Testis (tissue), 2 donors: ENCODE measurements around the gene PRPF4.
"Not testable (repeated sequence)": the region's sequence is repeated elsewhere in the genome, so short reads cannot be mapped to it uniquely, and the experiment has no call there.

ENCODE experiments used
- CTCF ChIP-seq, 3 experiments: fragments of 450-650 bp in 2 of 3; fragments of 200-600 bp in 1 of 3; sonication (generic) in 1 of 3; IDR thresholded peaks; one replicate each; pipeline ENCODE4 v1.5.1; 2016 to 2019; ENCODE audit warnings: antibody characterized with exemption in 3 of 3, mild to moderate bottlenecking in 2 of 3, moderate library complexity in 1 of 3
- POLR2A ChIP-seq: fragments of 450-650 bp; IDR thresholded peaks from one replicate; pipeline ENCODE4 v1.6.1; 2017; ENCODE audit warnings: antibody characterized with exemption, mild to moderate bottlenecking, moderate library complexity

GRCh38 chr9:113235701-113236255 is 39.7 kb upstream of the PRPF4 start:
- TF ChIP-seq POLR2A; CTCF (IDR thresholded peaks at IDR 0.05): not testable (repeated sequence)
